Stimulated activated CD4-positive, alpha-beta T cell treated with anti-CD3 and anti-CD28 coated beads, Interleukin-4, amount 100 ng/mL, for 48 hours (primary cell): Measurements from ENCODE around the gene DLG5.

ENCODE experiments used
- DNase-seq, 2 donors: peaks; one replicate each; pipeline ENCODE4 v3.0.0-alpha.2; 2020; ENCODE audit warnings: low read depth in 2 of 2

DLG5 gene

DNA sequence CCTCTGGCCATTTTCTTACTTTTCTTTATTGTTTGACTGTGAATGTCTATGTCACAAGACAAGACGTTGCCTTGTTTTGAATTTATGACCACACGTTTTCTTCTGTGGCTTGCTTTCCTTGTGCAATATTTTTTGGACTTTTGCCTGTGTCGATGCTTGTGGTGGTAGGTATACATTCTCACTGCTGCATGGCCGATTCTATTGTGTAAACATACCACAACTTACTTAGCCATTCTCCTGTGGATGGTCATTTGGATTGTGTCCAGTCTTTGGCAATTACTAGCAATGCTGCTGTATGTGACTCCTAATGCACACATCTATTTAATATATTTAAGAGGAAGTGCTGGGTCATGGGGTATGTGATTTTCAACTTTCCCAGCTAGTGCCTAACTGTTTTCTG lies 18.0 kb upstream of the DLG5 start:
- DNase-seq = no peak

- DNase-seq = no peak
Measured at GRCh38 chr10:77943121-77943901, 16.8 kb upstream of the DLG5 start.

DNA sequence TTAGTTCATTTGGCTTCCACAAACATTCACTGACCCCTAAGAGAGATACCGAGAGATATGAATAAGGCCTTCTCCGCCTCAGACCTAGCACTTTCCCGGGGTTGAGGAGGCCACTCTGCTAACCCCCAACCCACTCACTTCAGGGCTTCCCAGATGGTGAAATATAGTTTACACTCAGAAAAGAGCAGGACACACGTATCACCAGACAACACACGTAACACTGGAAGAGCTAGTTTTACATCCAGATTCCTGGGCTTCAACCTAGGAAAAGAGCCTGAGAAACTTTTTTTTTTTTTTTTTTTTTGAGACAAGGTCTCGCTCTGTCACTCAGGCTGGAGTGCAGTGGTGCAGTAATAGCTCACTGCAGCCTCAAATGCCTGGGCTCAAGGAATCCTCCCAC lies 15.2 kb upstream of the DLG5 start:
- DNase-seq = no peak

GRCh38 chr10:77940627-77941026 lies 14.1 kb upstream of the DLG5 start:
- no peak for DNase-seq

DNA sequence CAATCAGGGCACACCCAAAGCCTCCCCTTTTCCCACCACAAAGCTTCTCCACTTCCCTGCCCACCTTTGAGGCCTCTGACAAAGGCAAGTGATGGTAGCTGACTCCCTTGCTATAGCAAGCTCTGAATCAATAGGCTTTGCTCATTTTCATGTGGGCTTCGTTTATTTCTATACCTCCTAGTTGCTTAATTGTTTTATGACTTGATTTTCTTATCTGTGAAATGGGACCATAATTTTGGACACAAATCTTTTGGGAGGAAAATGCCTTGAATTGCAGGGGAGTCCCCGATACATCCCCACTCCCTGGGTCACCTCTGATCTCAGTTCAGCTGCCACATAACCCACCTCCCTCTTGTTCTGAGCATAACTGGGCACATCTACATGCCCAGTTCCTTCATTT lies 13.7 kb upstream of the DLG5 start:
- no peak for DNase-seq

- no peak for DNase-seq
Measured at GRCh38 chr10:77939561-77940001, 13.0 kb upstream of the DLG5 start.

DNA sequence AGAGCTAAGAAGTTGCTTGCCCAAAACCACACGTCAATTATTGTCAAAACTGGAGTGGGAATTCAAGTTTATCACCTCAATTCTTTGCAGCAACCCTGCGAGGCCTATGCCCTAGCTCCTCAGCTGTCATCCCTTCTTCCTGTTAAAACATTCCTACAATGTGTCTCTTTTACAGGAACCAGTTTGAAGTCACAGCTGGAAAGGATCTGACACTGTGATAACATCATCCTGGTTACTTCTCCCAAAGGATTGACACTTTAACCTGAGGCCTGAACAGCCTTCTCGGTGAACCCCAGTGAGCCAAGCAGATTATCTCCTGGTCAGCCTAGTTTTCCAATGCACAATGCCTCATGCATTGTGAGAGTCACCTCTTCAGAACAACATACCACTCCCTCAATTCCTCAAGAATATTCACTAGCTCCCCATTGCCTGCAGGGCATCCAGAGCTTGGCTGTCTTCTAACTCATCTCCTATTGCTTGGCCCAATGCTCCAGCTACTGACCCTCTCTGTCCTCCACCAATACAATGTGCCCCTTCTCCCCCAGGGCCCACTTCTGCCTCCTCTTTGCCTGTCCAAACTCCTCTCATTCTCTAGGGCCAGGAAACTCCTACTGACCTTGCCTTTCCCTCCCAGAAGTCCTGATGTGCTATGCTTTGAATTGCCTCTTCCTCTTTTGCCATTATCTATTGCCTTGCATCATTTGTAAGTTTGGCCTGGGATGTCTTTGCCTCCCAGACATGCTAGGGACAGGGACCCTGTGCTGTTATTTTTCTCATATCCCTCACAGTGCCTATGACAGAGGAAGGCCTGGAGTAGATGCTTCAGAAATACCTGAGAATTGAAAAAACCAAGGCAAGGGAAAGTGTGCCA lies 10.4 kb upstream of the DLG5 start:
- DNase-seq = no peak

- DNase-seq = no peak
Measured at GRCh38 chr10:77932016-77932715, 5.6 kb upstream of the DLG5 start.

GRCh38 chr10:77927402-77928246 lies 1.1 kb upstream of the DLG5 start:
- DNase-seq = no peak

DNA sequence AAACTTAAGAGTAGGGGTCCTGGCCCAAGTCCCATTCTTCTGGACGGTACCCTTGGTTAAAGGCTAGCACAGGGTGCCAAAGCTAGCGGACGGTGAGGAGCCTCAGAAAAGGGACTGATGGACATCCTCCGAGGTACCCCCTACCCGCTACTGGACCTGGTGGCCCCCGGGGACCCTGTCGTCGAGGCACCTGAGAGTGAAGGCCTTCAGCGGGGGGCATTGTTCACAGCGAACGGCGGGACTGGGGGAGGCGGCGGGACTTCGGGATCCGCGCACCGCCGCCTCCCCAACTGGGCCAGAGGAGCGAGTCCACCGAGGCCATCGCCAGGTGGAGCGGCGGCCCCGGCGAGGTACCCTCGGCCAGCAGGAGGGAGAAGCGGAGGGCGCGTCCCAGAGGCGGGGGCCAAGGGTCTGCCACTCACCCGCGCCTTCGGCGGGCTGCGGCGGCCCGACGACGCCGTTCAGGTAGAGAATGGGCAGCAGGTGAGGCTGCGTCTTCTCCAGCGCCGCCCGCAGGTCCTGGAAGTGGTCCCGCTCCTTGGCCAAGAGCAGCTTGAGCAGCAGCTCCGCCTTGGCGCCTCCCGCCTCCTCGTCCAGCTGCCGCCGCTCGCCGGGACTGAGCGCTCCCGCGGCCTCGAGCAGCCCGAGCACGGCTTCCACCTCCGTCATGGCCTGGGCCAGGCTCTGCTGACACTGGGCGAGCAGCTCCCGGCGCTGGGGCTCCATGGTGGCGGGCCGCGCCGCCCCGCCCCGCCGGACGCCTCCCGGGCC lies 575 bp downstream of the DLG5 start:
- peak in 1 of 2 donors; percentile 15 for DNase-seq

GRCh38 chr10:77925410-77925794 lies 1.2 kb downstream of the DLG5 start:
- DNase-seq = no peak

DNA sequence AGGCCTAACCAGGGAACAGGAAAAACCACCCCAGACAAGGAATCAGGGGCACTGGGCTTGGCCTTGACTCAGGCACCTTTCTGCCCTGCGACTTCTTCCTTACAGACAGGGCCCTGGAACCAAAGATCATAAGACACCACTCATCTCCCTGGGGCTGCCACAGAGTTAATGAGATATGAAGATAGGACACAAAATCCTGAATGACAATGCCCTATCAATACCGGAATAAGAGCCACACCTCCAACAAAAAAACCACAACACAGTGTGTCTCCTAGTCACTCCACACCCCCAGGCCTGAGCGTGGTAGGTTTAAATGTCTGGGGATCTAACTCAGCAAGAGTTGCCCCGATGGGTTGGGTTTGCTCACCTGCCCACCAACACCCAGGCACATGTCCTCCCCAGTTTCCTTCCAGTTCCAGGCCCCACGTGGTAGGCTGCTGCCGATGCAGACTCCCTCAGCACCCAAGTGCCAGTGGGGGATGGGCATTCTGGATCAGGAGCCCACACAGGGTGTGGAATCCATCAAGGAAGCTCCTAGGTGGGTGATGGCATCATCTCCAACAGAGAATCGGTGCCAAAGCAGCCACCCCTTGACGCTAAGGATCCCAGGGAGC lies 3.9 kb downstream of the DLG5 start:
- DNase-seq = no peak

GRCh38 chr10:77922055-77922454 lies 4.5 kb downstream of the DLG5 start:
- no peak for DNase-seq

DNA sequence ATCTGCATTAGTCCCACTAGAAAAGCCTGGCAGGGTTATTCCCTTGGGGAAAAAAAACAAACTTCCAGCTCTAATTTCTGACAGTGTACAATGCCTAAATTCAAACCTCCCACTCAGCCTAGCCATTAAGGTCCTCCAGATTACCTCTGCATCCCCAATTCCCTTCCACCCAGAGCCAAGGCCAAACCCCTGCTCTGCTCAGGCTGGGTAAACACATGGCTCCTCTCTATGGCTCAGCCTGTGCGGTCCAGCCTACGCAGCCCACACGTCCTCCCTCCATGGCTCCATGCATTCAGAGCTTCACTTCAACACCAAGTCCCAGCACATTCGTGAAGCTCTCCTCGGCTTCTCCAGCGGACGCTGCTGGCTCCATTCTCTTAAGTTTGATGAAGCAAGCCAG lies 5.2 kb downstream of the DLG5 start:
- DNase-seq = no peak

DNA sequence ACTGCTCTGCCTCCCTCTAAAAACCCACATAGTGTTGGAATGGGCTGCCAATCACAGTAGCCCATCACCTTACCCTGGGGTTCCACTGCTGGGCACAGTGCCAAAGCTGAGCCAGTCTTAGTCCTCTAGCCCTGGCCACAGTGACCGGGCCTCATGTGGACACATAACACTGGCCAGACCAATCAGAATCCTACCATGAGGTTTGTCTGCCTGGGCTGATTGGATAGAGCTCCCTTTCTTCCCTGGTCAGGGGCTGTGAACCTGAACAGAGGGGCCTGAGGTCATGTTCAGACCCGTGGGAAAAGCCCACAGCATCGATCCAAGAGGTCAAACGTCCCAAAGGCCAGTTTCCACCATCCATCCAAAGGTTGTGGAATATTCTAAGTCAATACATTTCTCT lies 6.1 kb downstream of the DLG5 start:
- DNase-seq = no peak

- no peak for DNase-seq
Measured at GRCh38 chr10:77919713-77920108, 6.8 kb downstream of the DLG5 start.

GRCh38 chr10:77915319-77916105 lies 11.0 kb downstream of the DLG5 start:
- DNase-seq = no peak

GRCh38 chr10:77913090-77913489 lies 13.5 kb downstream of the DLG5 start:
- DNase-seq = no peak

GRCh38 chr10:77912576-77912975 lies 14.0 kb downstream of the DLG5 start:
- DNase-seq = no peak
